DND-41 (cell line): ENCODE results near the gene SSTR1.
"Not testable (repeated sequence)": the region's sequence is repeated elsewhere in the genome, so short reads cannot be mapped to it uniquely, and the experiment has no call there.

Experiments used
- EZH2 ChIP-seq: IDR thresholded peaks from 3 replicates; pipeline ENCODE4 v1.6.1; 2012; ENCODE audit warnings: borderline replicate concordance, low read depth, mild to moderate bottlenecking, moderate library complexity, low read length, inconsistent platforms; ENCODE audit not compliant: severe bottlenecking
- TF ChIP-seq, protein P1 (sequence below): IDR thresholded peaks from 2 replicates; pipeline ENCODE4 v1.5.1; 2012; ENCODE audit warnings: borderline replicate concordance, low read length, moderate library complexity, mild to moderate bottlenecking; ENCODE audit not compliant: poor library complexity, severe bottlenecking; ENCODE audit errors: extremely low read depth

DNA sequence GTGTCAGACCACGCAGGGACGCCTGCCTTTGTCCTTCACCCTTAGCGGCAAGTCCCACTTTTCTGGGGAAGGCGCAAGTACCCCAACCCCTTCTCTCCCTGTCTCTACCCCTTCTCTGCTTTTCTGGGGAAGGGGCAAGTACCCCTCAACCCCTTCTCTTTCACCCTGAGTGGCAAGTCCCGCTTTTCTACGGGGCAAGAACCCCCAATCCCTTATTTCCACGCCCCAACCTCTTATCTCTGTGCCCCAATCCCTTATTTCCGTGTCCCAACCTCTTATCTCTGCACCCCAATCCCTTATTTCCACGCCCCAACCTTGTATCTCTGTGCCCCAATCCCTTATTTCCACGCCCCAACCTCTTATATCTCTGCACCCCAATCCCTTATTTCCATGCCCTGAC is 16.2 kb upstream of the SSTR1 start:
- TF ChIP-seq, protein P1, sequence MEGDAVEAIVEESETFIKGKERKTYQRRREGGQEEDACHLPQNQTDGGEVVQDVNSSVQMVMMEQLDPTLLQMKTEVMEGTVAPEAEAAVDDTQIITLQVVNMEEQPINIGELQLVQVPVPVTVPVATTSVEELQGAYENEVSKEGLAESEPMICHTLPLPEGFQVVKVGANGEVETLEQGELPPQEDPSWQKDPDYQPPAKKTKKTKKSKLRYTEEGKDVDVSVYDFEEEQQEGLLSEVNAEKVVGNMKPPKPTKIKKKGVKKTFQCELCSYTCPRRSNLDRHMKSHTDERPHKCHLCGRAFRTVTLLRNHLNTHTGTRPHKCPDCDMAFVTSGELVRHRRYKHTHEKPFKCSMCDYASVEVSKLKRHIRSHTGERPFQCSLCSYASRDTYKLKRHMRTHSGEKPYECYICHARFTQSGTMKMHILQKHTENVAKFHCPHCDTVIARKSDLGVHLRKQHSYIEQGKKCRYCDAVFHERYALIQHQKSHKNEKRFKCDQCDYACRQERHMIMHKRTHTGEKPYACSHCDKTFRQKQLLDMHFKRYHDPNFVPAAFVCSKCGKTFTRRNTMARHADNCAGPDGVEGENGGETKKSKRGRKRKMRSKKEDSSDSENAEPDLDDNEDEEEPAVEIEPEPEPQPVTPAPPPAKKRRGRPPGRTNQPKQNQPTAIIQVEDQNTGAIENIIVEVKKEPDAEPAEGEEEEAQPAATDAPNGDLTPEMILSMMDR, result not testable (repeated sequence)
- TF ChIP-seq EZH2, result not testable (repeated sequence)
